GM23338 (cell line): ENCODE measurements around the gene CREB3L4. TPM values are rescaled to one million over a fixed set of nuclear protein-coding genes. Genes with fewer than 3 reads are reported as not detected.

Experiments used
- ATAC-seq: fragments of 200-7000 bp; cut with Tn5 transposase; 3 replicates; pipeline ENCODE4 v1.9.1; 2020
- DNase-seq: peaks from one replicate; pipeline ENCODE4 v3.0.0-alpha.2; 2015; ENCODE audit warnings: low spot score
- H2AFZ ChIP-seq: fragments of 200-600 bp; sonication (generic); 2 replicates; pipeline ENCODE4 v1.8.0; 2016; ENCODE audit warnings: antibody characterized with exemption, mild to moderate bottlenecking, moderate library complexity
- H3F3A ChIP-seq: fragments of 200-600 bp; sonication (generic); replicated peaks from 2 replicates; pipeline ENCODE4 v1.8.0; 2017; ENCODE audit warnings: antibody characterized with exemption, mixed run types, low read depth
- H3K27ac ChIP-seq: fragments of 200-600 bp; sonication (generic); 2 replicates; pipeline ENCODE4 v1.6.1; 2016; ENCODE audit warnings: low read depth
- H3K27me3 ChIP-seq: fragments of 200-600 bp; sonication (generic); 2 replicates; pipeline ENCODE4 v1.8.0; 2016; ENCODE audit warnings: mild to moderate bottlenecking, mixed run types, moderate library complexity; ENCODE audit not compliant: insufficient read depth
- H3K36me3 ChIP-seq: fragments of 200-600 bp; sonication (generic); 2 replicates; pipeline ENCODE4 v1.8.0; 2016; ENCODE audit warnings: mild to moderate bottlenecking; ENCODE audit not compliant: insufficient read depth
- H3K4me1 ChIP-seq: fragments of 200-600 bp; sonication (generic); 2 replicates; pipeline ENCODE4 v1.8.0; 2016; ENCODE audit warnings: mild to moderate bottlenecking, moderate library complexity; ENCODE audit not compliant: insufficient read depth
- H3K4me2 ChIP-seq: fragments of 200-600 bp; sonication (generic); 2 replicates; pipeline ENCODE4 v1.7.1; 2017; ENCODE audit warnings: mixed run types
- H3K4me3 ChIP-seq: fragments of 200-600 bp; sonication (generic); 2 replicates; pipeline ENCODE4 v1.6.1; 2016; ENCODE audit warnings: mixed run types
- H3K79me2 ChIP-seq: fragments of 200-600 bp; sonication (generic); replicated peaks from 2 replicates; pipeline ENCODE4 v1.8.0; 2017; ENCODE audit warnings: mild to moderate bottlenecking; ENCODE audit not compliant: insufficient read depth
- H3K9me2 ChIP-seq: fragments of 200-600 bp; sonication (generic); 2 replicates; pipeline ENCODE4 v1.8.0; 2017; ENCODE audit not compliant: insufficient read depth
- H4K20me1 ChIP-seq: fragments of 200-600 bp; sonication (generic); replicated peaks from 2 replicates; pipeline ENCODE4 v1.8.0; 2017; ENCODE audit warnings: mild to moderate bottlenecking; ENCODE audit not compliant: insufficient read depth
- H3K27ac Mint-ChIP-seq: 2 replicates; pipeline ENCODE4 v1.8.0; 2020; ENCODE audit warnings: inconsistent platforms, mild to moderate bottlenecking, moderate library complexity, mixed read lengths
- H3K27me3 Mint-ChIP-seq: 3 replicates; pipeline ENCODE4 v1.8.0; 2022; ENCODE audit warnings: low read depth, mild to moderate bottlenecking, moderate library complexity, mixed read lengths, inconsistent platforms; ENCODE audit not compliant: insufficient read depth, poor library complexity
- H3K36me3 Mint-ChIP-seq: 3 replicates; pipeline ENCODE4 v1.8.0; 2021; ENCODE audit warnings: low read depth, mild to moderate bottlenecking, inconsistent platforms, moderate library complexity, mixed read lengths
- H3K4me1 Mint-ChIP-seq: 3 replicates; pipeline ENCODE4 v1.8.0; 2020; ENCODE audit warnings: mild to moderate bottlenecking, inconsistent platforms, mixed read lengths
- H3K4me3 Mint-ChIP-seq: 3 replicates; pipeline ENCODE4 v1.8.0; 2021; ENCODE audit warnings: moderate library complexity, mild to moderate bottlenecking, inconsistent platforms, mixed read lengths
- H3K9me3 Mint-ChIP-seq: 3 replicates; pipeline ENCODE4 v1.8.0; 2020; ENCODE audit warnings: moderate library complexity, mild to moderate bottlenecking, inconsistent platforms, mixed read lengths
- CREB1 ChIP-seq: fragments of 250-450 bp; sonication (Bioruptor Pico); IDR thresholded peaks from 2 replicates; pipeline ENCODE4 v1.5.0; 2020; ENCODE audit warnings: low read depth, mild to moderate bottlenecking, moderate library complexity
- EZH2 ChIP-seq: fragments of 200-600 bp; sonication (generic); IDR thresholded peaks from one replicate; pipeline ENCODE4 v1.8.0; 2017; ENCODE audit warnings: antibody characterized with exemption, mild to moderate bottlenecking, low read depth; ENCODE audit not compliant: unreplicated experiment
- EZH2phosphoT487 ChIP-seq: fragments of 200-600 bp; sonication (generic); IDR thresholded peaks from one replicate; pipeline ENCODE4 v1.8.1; 2018; ENCODE audit warnings: antibody characterized with exemption; ENCODE audit not compliant: unreplicated experiment
- JUNB ChIP-seq: IDR thresholded peaks from one replicate; pipeline ENCODE4 v1.6.1; 2016; ENCODE audit warnings: antibody characterized with exemption; ENCODE audit not compliant: unreplicated experiment
- NANOG ChIP-seq: IDR thresholded peaks from 2 replicates; pipeline ENCODE4 v1.6.1; 2016; ENCODE audit warnings: antibody characterized with exemption, borderline replicate concordance
- POLR2AphosphoS5 ChIP-seq: IDR thresholded peaks from 2 replicates; pipeline ENCODE4 v1.6.1; 2016; ENCODE audit warnings: antibody characterized with exemption, low read depth
- REST ChIP-seq: IDR thresholded peaks from one replicate; pipeline ENCODE4 v1.6.1; 2018; ENCODE audit warnings: antibody characterized with exemption; ENCODE audit not compliant: unreplicated experiment
- ZNF331 ChIP-seq: fragments of 250-450 bp; sonication (Bioruptor Pico); IDR thresholded peaks from 2 replicates; pipeline ENCODE4 v1.5.0; 2020; ENCODE audit warnings: low read depth, mild to moderate bottlenecking, moderate library complexity
- polyA plus RNA-seq: library from polyadenylated mRNA; unstranded; fragments of >200 nt; fragmentation: Nextera tagmentation; extraction: Ambion mirVana; gene quantifications from 2 replicates; pipeline ENCODE4 v1.2.1, GENCODE V29; 2016
- total RNA-seq: library from RNA; depleted of rRNA; stranded (reverse); fragments of >200 nt; shearing (Covaris generic); gene quantifications from 2 replicates; pipeline ENCODE4 v1.2.3, GENCODE V29; 2014
- TF ChIP-seq, protein P1 (sequence below): IDR thresholded peaks from 2 replicates; pipeline ENCODE4 v1.6.1; 2016; ENCODE audit warnings: antibody characterized with exemption
- TF ChIP-seq, protein P2 (sequence below), 2 experiments: fragments of 200-600 bp in 1 of 2; sonication (generic) in 1 of 2; conservative IDR thresholded peaks; 2 replicates each; pipeline versions ENCODE4 v1.5.1 to v1.6.1; 2016 to 2017; ENCODE audit warnings: antibody characterized with exemption in 2 of 2, low read depth in 2 of 2, mild to moderate bottlenecking in 2 of 2, moderate library complexity in 1 of 2

The CREB3L4 gene
- total and polyA plus RNA-seq, 2 experiments from 2014 or later, result 19.3 to 26.8 TPM

DNA sequence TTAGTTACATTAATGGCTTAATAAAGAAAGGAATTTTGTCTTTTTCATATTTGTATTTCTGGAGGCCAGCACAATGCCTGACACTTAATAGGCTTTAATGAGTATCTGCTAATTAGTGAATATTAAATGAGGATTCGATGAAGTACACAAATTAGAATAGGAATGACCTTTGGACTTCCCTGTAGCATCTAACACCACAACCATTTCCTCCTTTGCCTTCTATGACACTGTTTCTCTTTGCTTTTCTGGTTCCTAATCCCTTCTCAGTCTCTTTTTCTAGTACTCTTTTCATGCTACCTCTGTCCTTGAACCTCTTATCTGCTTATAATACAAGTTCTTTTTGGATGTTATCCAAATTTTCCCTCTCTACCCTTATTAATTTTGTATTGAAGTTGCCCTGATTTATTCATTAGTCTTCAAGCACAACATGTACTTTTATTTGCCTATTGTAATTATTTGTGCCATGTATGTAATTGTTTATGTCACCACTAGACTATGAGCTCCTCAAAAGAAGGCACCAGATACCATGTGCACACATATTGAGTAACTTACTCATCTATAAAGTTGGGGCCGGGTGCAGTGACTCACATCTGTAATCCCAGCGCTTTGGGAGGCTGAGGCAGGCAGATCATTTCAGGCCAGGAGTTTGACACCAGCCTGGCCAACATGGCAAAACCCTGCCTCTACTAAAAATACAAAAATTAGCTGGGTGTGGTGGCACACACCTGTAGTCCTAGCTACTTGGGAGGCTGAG lies 46.6 kb downstream of the CREB3L4 start:
- Histone ChIP-seq H4K20me1 (no peaks in the 10 kb centered on the region), H3F3A (no peaks in the 10 kb centered on the region), H3K9me2 (no peaks in the 10 kb centered on the region), H2AFZ (no peak overlapping the region), H3K36me3 (no peaks in the 10 kb centered on the region), H3K79me2 (no peaks in the 10 kb centered on the region), H3K4me2 (no peak overlapping the region), H3K4me1 (no peaks in the 10 kb centered on the region), H3K27me3 (no peaks in the 10 kb centered on the region), H3K4me3 (no peak overlapping the region), H3K27ac (no peak overlapping the region)
- H3K27me3 Mint-ChIP-seq, result peaks cover 5% of the 10 kb centered on the region
- TF ChIP-seq EZH2 (no peak), ZNF331 (CRISPR knock-in tag) (no peak)
- ATAC-seq (no peak), DNase-seq (no peak)
- H3K4me1 Mint-ChIP-seq, result no peaks in the 10 kb centered on the region
- no peaks in the 10 kb centered on the region for H3K36me3 Mint-ChIP-seq
- no peaks in the 10 kb centered on the region; the same call in 2 of the 3 replicates for H3K9me3 Mint-ChIP-seq
- H3K4me3 Mint-ChIP-seq, result no peak overlapping the region
- H3K27ac Mint-ChIP-seq, result no peak overlapping the region

DNA sequence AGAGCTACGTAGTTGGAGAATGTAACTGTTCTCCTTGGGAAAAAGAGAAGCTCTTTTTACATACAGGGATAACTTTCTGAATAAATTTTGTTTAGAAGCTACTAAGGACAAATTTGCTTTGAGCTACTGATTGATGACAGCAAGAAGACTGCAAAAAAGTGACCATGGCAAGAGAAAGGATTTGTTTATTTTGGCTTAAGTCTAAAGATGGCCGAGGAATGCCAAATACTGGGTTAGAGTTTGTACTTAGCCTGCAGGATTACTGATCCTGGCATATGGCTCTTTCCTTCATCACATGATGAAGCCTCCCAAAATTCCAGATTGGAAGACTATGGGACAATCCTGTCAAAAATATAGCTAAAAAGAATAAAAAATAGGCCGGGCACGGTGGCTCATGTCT lies 51.6 kb downstream of the CREB3L4 start:
- Mint-ChIP-seq H3K4me1 (no peaks in the 10 kb centered on the region), H3K36me3 (no peaks in the 10 kb centered on the region), H3K9me3 (no peaks in the 10 kb centered on the region; the same call in 2 of the 3 replicates), H3K27me3 (peaks cover 5% of the 10 kb centered on the region), H3K4me3 (no peak overlapping the region), H3K27ac (no peak overlapping the region)
- H3K9me2 ChIP-seq, result no peaks in the 10 kb centered on the region
- no peaks in the 10 kb centered on the region for H3K36me3 ChIP-seq
- ATAC-seq (no peak), DNase-seq (no peak)
- H2AFZ ChIP-seq, result no peak overlapping the region
- no peaks in the 10 kb centered on the region for H3K4me1 ChIP-seq
- H3F3A ChIP-seq, result no peaks in the 10 kb centered on the region
- H3K4me2 ChIP-seq, result no peak overlapping the region
- no peak overlapping the region for H3K27ac ChIP-seq
- H4K20me1 ChIP-seq, result no peaks in the 10 kb centered on the region
- TF ChIP-seq, protein P1, sequence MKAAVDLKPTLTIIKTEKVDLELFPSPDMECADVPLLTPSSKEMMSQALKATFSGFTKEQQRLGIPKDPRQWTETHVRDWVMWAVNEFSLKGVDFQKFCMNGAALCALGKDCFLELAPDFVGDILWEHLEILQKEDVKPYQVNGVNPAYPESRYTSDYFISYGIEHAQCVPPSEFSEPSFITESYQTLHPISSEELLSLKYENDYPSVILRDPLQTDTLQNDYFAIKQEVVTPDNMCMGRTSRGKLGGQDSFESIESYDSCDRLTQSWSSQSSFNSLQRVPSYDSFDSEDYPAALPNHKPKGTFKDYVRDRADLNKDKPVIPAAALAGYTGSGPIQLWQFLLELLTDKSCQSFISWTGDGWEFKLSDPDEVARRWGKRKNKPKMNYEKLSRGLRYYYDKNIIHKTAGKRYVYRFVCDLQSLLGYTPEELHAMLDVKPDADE, result no peak
- TF ChIP-seq CREB1, result no peak
- H3K4me3 ChIP-seq, result no peak overlapping the region
- H3K27me3 ChIP-seq, result no peaks in the 10 kb centered on the region
- H3K79me2 ChIP-seq, result no peaks in the 10 kb centered on the region

DNA sequence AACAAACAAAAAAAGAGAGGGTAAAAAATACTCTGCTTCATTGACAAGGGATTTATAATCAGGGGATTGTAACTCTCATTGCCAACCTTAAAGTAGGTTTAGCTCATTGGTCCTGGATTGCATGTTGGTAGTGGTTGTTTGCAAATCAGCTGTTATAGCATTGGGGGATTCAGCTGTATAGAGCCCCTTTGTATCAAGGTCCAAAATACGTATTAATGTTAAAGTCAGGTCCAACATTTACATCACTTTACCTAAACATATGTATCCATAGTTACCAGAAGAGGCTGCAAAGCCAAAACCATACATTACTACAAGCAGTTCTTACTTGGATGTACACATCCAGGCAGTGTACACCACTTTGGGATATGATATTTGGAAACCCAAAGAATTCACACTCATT lies 52.2 kb downstream of the CREB3L4 start:
- no peaks in the 10 kb centered on the region for H3F3A ChIP-seq
- H3K36me3 ChIP-seq, result no peaks in the 10 kb centered on the region
- ATAC-seq (no peak), DNase-seq (no peak)
- no peak overlapping the region for H3K4me2 ChIP-seq
- no peaks in the 10 kb centered on the region for H3K79me2 ChIP-seq
- H3K4me1 Mint-ChIP-seq, result no peaks in the 10 kb centered on the region
- peaks cover 5% of the 10 kb centered on the region for H3K27me3 Mint-ChIP-seq
- no peaks in the 10 kb centered on the region; the same call in 2 of the 3 replicates for H3K9me3 Mint-ChIP-seq
- no peaks in the 10 kb centered on the region for H3K27me3 ChIP-seq
- H3K4me3 Mint-ChIP-seq, result no peak overlapping the region
- no peaks in the 10 kb centered on the region for H3K36me3 Mint-ChIP-seq
- H3K27ac ChIP-seq, result no peak overlapping the region
- no peaks in the 10 kb centered on the region for H4K20me1 ChIP-seq
- H2AFZ ChIP-seq, result no peak overlapping the region
- no peak overlapping the region for H3K4me3 ChIP-seq
- H3K27ac Mint-ChIP-seq, result no peak overlapping the region
- no peaks in the 10 kb centered on the region for H3K4me1 ChIP-seq
- H3K9me2 ChIP-seq, result no peaks in the 10 kb centered on the region
- TF ChIP-seq ZNF331 (CRISPR knock-in tag) (no peak), EZH2phosphoT487 (no peak), JUNB (no peak), POLR2AphosphoS5 (no peak), REST (no peak), EZH2 (no peak), NANOG (no peak)
- TF ChIP-seq, protein P2, sequence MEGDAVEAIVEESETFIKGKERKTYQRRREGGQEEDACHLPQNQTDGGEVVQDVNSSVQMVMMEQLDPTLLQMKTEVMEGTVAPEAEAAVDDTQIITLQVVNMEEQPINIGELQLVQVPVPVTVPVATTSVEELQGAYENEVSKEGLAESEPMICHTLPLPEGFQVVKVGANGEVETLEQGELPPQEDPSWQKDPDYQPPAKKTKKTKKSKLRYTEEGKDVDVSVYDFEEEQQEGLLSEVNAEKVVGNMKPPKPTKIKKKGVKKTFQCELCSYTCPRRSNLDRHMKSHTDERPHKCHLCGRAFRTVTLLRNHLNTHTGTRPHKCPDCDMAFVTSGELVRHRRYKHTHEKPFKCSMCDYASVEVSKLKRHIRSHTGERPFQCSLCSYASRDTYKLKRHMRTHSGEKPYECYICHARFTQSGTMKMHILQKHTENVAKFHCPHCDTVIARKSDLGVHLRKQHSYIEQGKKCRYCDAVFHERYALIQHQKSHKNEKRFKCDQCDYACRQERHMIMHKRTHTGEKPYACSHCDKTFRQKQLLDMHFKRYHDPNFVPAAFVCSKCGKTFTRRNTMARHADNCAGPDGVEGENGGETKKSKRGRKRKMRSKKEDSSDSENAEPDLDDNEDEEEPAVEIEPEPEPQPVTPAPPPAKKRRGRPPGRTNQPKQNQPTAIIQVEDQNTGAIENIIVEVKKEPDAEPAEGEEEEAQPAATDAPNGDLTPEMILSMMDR (conservative IDR thresholded peaks at IDR 0.05; ENCODE audit: low read depth in 2 of 2), result no peak
